Measurements from ENCODE around the gene PTPN6.

Gene PTPN6

GRCh38 chr12:6921996-6922946, 28.9 kb upstream of the PTPN6 start:
- DNase-seq = peak; percentile 61
- in situ Hi-C loops (cut with MboI; ENCODE audit: low pct_unique_long_range_greater_than_20kb, low sequenced_read_pairs) = no loop called here

DNA sequence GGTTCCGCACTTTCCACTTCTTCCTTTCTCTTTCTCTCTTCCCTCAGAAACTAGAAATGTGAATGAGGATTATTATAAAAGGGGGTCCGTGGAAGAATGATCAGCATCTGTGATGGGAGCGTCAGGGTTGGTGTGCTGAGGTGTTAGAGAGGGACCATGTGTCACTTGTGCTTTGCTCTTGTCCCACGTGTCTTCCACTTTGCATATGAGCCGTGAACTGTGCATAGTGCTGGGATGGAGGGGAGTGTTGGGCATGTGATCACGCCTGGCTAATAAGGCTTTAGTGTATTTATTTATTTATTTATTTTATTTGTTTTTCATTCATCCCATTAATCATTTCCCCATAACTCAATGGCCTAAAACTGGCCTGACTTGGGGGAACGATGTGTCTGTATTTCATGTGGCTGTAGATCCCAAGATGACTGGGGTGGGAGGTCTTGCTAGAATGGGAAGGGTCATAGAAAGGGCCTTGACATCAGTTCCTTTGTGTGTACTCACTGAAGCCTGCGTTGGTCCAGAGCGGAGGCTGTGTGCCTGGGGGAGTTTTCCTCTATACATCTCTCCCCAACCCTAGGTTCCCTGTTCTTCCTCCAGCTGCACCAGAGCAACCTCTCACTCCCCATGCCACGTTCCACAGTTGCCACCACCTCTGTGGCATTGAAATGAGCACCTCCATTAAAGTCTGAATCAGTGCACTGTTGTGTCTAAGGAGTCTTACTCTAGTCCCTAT, 28.0 kb upstream of the PTPN6 start:
- in situ Hi-C loops (cut with MboI; ENCODE audit: low pct_unique_long_range_greater_than_20kb, low sequenced_read_pairs) = no loop called here
- DNase-seq = no peak

DNA sequence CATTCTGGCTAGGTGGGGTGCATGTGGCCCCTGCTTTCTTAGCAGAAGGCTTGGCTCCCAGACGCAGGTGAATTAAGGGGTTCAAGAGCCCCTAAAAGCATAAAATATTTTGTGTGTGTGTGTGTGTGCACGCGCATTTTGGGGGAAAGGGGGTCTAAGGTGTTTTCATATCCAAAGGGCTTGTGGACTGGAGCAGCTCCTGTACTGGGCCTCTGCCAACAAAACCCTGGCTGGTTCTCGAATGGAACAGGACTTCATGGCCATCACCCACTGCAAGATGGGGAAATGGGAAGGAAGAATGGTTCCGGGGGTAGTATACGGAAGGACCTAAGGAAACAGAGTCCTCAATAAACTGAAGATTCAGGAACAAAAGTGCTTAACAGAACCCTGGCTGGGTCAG, 27.3 kb upstream of the PTPN6 start:
- in situ Hi-C loops (cut with MboI; ENCODE audit: low pct_unique_long_range_greater_than_20kb, low sequenced_read_pairs) = no loop called here
- DNase-seq = no peak

GRCh38 chr12:6925239-6925539, 26.0 kb upstream of the PTPN6 start:
- in situ Hi-C loops (cut with MboI; ENCODE audit: low pct_unique_long_range_greater_than_20kb, low sequenced_read_pairs) = no loop called here
- DNase-seq = no peak

DNA sequence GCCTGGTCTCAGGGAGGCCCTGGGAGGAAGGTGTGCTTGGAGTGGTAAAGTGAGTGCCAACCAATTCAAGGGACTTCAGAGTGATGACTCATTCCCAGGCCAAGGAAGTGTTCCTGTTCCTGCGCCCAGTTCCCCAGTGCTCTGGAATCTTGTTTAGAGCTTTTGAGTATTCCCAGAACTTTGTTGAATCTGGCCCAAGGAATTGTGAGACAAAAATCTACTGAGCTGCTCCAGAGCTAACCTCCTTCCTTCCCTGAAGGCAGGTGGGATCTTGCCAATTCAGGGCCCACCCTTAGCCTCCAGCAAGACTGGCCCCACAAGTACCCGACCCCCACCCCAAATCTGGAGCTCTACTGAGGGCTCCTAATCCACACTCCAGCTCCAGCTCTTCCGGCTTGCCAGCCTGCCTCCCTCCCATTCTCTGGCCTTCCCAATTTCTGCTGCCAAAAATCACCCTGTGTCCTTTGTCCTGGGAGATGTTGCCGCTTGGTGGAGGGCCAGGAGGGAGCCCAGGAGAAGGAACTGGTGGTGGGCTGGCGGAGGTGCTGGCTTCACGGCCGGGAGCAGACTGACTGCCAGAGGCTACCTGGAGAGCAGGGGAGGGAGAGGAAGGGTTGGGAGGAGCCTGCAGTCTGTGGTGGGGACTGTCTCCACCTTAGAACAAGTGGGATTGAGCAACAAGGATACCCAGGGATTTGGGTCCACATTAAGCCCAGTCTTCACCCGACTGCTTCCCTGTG, 25.4 kb upstream of the PTPN6 start:
- in situ Hi-C loops (cut with MboI; ENCODE audit: low pct_unique_long_range_greater_than_20kb, low sequenced_read_pairs) = no loop called here
- no peak for DNase-seq

GRCh38 chr12:6927379-6928021, 23.7 kb upstream of the PTPN6 start, which contains the start of gene ATN1:
Gene ATN1 (plus strand): TSS chr12:6927959. CDS start chr12:6934002, 6,043 bp downstream.
- DNase-seq = no peak
- in situ Hi-C loops (cut with MboI; ENCODE audit: low pct_unique_long_range_greater_than_20kb, low sequenced_read_pairs) = no loop called here

- no peak for DNase-seq
- in situ Hi-C loops (cut with MboI; ENCODE audit: low pct_unique_long_range_greater_than_20kb, low sequenced_read_pairs) = no loop called here
These were observed 23.0 kb upstream of the PTPN6 start for GRCh38 chr12:6928022-6928702.

DNA sequence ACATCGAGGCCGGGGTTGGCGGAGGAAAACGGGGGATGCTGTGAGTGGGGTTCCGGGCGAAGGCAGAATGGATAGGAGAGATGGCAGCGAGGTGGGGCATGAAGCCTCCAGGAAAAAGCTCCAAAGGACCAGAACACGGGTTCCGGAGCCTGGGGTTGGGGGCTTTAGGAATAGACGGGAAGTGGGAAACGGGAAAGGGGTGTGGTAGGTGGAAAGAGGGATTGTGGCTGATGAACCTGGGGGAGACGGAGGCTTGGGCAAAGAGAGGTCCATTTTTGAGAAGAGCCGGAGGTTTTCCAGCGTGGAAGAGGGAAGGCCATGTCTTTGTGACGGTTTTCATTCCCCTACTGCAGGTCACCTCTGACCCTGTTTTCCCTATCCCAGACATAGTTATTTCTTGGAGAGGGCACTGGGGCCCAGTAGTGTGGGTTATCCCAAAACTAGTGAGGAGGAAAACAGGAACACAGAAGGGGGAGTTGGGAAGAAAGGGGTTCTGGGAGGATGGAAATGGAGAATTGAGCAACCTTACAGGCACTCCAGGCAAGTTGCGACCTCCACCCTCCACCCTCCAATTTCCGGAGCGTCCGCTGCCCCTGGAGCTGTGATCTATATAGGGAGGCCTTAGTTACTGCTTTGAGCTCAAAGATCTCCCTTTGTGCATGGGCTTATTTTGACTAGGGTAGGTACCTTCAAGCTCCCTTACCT, 22.3 kb upstream of the PTPN6 start:
- no peak for DNase-seq
- in situ Hi-C loops (cut with MboI; ENCODE audit: low pct_unique_long_range_greater_than_20kb, low sequenced_read_pairs) = no loop called here

- in situ Hi-C loops (cut with MboI; ENCODE audit: low pct_unique_long_range_greater_than_20kb, low sequenced_read_pairs) = no loop called here
- DNase-seq = no peak
These were observed 21.4 kb upstream of the PTPN6 start for GRCh38 chr12:6929466-6930452.

GRCh38 chr12:6932766-6933165, 18.4 kb upstream of the PTPN6 start:
- DNase-seq = no peak
- in situ Hi-C loops (cut with MboI; ENCODE audit: low pct_unique_long_range_greater_than_20kb, low sequenced_read_pairs) = no loop called here

GRCh38 chr12:6934110-6934509, 17.0 kb upstream of the PTPN6 start:
- in situ Hi-C loops (cut with MboI; ENCODE audit: low pct_unique_long_range_greater_than_20kb, low sequenced_read_pairs) = no loop called here

DNA sequence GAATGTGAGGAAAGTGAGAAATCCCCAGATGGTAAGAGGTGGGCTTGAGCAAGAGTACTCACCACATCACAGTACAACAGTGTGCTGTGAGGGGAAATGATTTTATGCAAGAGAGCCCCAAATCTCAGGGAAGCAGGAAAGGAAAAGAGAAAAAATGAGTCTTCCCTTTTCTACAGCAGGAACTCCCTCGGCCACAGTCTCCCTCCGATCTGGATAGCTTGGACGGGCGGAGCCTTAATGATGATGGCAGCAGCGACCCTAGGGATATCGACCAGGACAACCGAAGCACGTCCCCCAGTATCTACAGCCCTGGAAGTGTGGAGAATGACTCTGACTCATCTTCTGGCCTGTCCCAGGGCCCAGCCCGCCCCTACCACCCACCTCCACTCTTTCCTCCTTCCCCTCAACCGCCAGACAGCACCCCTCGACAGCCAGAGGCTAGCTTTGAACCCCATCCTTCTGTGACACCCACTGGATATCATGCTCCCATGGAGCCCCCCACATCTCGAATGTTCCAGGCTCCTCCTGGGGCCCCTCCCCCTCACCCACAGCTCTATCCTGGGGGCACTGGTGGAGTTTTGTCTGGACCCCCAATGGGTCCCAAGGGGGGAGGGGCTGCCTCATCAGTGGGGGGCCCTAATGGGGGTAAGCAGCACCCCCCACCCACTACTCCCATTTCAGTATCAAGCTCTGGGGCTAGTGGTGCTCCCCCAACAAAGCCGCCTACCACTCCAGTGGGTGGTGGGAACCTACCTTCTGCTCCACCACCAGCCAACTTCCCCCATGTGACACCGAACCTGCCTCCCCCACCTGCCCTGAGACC, 15.6 kb upstream of the PTPN6 start:
- in situ Hi-C loops (cut with MboI; ENCODE audit: low pct_unique_long_range_greater_than_20kb, low sequenced_read_pairs) = no loop called here
- DNase-seq = no peak

More at GRCh38 chr12:6934110-6934509, 17.0 kb upstream of the PTPN6 start:
- no peak for DNase-seq

DNA sequence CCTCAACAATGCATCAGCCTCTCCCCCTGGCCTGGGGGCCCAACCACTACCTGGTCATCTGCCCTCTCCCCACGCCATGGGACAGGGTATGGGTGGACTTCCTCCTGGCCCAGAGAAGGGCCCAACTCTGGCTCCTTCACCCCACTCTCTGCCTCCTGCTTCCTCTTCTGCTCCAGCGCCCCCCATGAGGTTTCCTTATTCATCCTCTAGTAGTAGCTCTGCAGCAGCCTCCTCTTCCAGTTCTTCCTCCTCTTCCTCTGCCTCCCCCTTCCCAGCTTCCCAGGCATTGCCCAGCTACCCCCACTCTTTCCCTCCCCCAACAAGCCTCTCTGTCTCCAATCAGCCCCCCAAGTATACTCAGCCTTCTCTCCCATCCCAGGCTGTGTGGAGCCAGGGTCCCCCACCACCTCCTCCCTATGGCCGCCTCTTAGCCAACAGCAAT, 14.9 kb upstream of the PTPN6 start:
- no peak for DNase-seq

DNA sequence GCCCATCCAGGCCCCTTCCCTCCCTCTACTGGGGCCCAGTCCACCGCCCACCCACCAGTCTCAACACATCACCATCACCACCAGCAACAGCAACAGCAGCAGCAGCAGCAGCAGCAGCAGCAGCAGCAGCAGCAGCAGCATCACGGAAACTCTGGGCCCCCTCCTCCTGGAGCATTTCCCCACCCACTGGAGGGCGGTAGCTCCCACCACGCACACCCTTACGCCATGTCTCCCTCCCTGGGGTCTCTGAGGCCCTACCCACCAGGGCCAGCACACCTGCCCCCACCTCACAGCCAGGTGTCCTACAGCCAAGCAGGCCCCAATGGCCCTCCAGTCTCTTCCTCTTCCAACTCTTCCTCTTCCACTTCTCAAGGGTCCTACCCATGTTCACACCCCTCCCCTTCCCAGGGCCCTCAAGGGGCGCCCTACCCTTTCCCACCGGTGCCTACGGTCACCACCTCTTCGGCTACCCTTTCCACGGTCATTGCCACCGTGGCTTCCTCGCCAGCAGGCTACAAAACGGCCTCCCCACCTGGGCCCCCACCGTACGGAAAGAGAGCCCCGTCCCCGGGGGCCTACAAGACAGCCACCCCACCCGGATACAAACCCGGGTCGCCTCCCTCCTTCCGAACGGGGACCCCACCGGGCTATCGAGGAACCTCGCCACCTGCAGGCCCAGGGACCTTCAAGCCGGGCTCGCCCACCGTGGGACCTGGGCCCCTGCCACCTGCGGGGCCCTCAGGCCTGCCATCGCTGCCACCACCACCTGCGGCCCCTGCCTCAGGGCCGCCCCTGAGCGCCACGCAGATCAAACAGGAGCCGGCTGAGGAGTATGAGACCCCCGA, 14.3 kb upstream of the PTPN6 start:
- in situ Hi-C loops (cut with MboI; ENCODE audit: low pct_unique_long_range_greater_than_20kb, low sequenced_read_pairs) = no loop called here
- DNase-seq = no peak

More for the DNA sequence above, 14.9 kb upstream of the PTPN6 start:
- in situ Hi-C loops (cut with MboI; ENCODE audit: low pct_unique_long_range_greater_than_20kb, low sequenced_read_pairs) = no loop called here

All from KBM-7 (cell line).